Liver (tissue), 9 donors: ENCODE measurements around the gene HRH2. TPM values are rescaled to one million over a fixed set of nuclear protein-coding genes. Genes with fewer than 3 reads are reported as not detected.

ENCODE experiments used
- DNase-seq: peaks from one replicate; pipeline ENCODE4 v3.0.0-alpha.2; 2017; ENCODE audit warnings: low spot score
- H3K27ac ChIP-seq, 2 donors: one replicate each; pipeline ENCODE4 v1.7.0; 2013; ENCODE audit warnings: inconsistent platforms in 2 of 2, low read length in 2 of 2, control low read depth in 1 of 2, low read depth in 1 of 2, mild to moderate bottlenecking in 1 of 2
- H3K27me3 ChIP-seq, 4 donors: one replicate each; pipeline versions ENCODE4 v1.6.1 to v1.7.0; 2013; ENCODE audit warnings: low read length in 3 of 4, inconsistent platforms in 1 of 4, mild to moderate bottlenecking in 1 of 4, moderate library complexity in 1 of 4; ENCODE audit not compliant: control insufficient read depth in 4 of 4, insufficient read depth in 4 of 4
- H3K36me3 ChIP-seq, 4 donors: one replicate each; pipeline versions ENCODE4 v1.6.1 to v1.7.0; 2013; ENCODE audit warnings: low read length in 3 of 4, mild to moderate bottlenecking in 3 of 4, low read depth in 1 of 4, moderate library complexity in 1 of 4; ENCODE audit not compliant: control insufficient read depth in 4 of 4, insufficient read depth in 3 of 4
- H3K4me1 ChIP-seq, 4 donors: one replicate each; pipeline versions ENCODE4 v1.6.1 to v1.7.0; 2013; ENCODE audit warnings: low read length in 3 of 4, mild to moderate bottlenecking in 3 of 4, moderate library complexity in 1 of 4; ENCODE audit not compliant: control insufficient read depth in 4 of 4, insufficient read depth in 4 of 4
- H3K4me3 ChIP-seq, 3 donors: one replicate each; pipeline versions ENCODE4 v1.6.1 to v1.7.0; 2013; ENCODE audit warnings: low read length in 3 of 3, control low read depth in 1 of 3, low read depth in 1 of 3, mild to moderate bottlenecking in 1 of 3
- H3K9ac ChIP-seq, 2 donors: one replicate each; pipeline ENCODE4 v1.7.0; 2013; ENCODE audit warnings: low read length in 2 of 2, mild to moderate bottlenecking in 2 of 2, moderate library complexity in 2 of 2, control low read depth in 1 of 2, low read depth in 1 of 2
- H3K9me3 ChIP-seq, 4 donors: one replicate each; pipeline versions ENCODE4 v1.6.1 to v1.7.0; 2013; ENCODE audit warnings: low read length in 3 of 4; ENCODE audit not compliant: control insufficient read depth in 4 of 4
- ATF3 ChIP-seq: IDR thresholded peaks from 2 replicates; pipeline ENCODE4 v1.6.1; 2016; ENCODE audit warnings: antibody characterized with exemption
- CTCF ChIP-seq: fragments of 150-350 bp; IDR thresholded peaks from 2 replicates; pipeline ENCODE4 v1.5.1; 2017; ENCODE audit warnings: improper control_type of control experiment, low read depth, low read length; ENCODE audit not compliant: missing input control
- EGR1 ChIP-seq, 2 donors: IDR thresholded peaks; 2 replicates each; pipeline ENCODE4 v1.6.1; 2016 to 2018; ENCODE audit warnings: antibody characterized with exemption in 2 of 2, low read depth in 2 of 2
- FOXA1 ChIP-seq: IDR thresholded peaks from 2 replicates; pipeline ENCODE4 v1.6.1; 2016; ENCODE audit warnings: antibody characterized with exemption
- FOXA2 ChIP-seq: IDR thresholded peaks from 2 replicates; pipeline ENCODE4 v1.6.1; 2016; ENCODE audit warnings: antibody characterized with exemption
- HNF4A ChIP-seq, 2 donors: conservative IDR thresholded peaks; 2 replicates each; pipeline ENCODE4 v1.6.1; 2016; ENCODE audit warnings: antibody characterized with exemption in 2 of 2, mild to moderate bottlenecking in 2 of 2
- HNF4G ChIP-seq: IDR thresholded peaks from 2 replicates; pipeline ENCODE4 v1.6.1; 2016; ENCODE audit warnings: antibody characterized with exemption
- JUND ChIP-seq, 2 donors: IDR thresholded peaks; 2 replicates each; pipeline ENCODE4 v1.6.1; 2016; ENCODE audit warnings: antibody characterized with exemption in 2 of 2
- MAX ChIP-seq: IDR thresholded peaks from 2 replicates; pipeline ENCODE4 v1.6.1; 2016; ENCODE audit warnings: antibody characterized with exemption
- NR2F2 ChIP-seq: IDR thresholded peaks from 2 replicates; pipeline ENCODE4 v1.6.1; 2016; ENCODE audit warnings: antibody characterized with exemption
- REST ChIP-seq: IDR thresholded peaks from 2 replicates; pipeline ENCODE4 v1.6.1; 2016; ENCODE audit warnings: antibody characterized with exemption, mild to moderate bottlenecking
- RXRA ChIP-seq, 2 donors: IDR thresholded peaks; 2 replicates each; pipeline ENCODE4 v1.6.1; 2017 to 2018; ENCODE audit warnings: antibody characterized with exemption in 2 of 2, mild to moderate bottlenecking in 1 of 2
- TAF1 ChIP-seq: conservative IDR thresholded peaks from 2 replicates; pipeline ENCODE4 v1.6.1; 2016; ENCODE audit warnings: antibody characterized with exemption, mild to moderate bottlenecking
- YY1 ChIP-seq: IDR thresholded peaks from 2 replicates; pipeline ENCODE4 v1.6.1; 2016; ENCODE audit warnings: antibody characterized with exemption, mild to moderate bottlenecking
- ZBTB33 ChIP-seq: IDR thresholded peaks from 2 replicates; pipeline ENCODE4 v1.6.1; 2016; ENCODE audit warnings: antibody characterized with exemption
- WGBS: extraction: QIAGEN DNeasy Blood & Tissue Kit; methylation state at CpG from one replicate; pipeline ENCODE4 v1.1.7; 2013; 5-methylcytosine and 5-hydroxymethylcytosine counted together
- polyA plus RNA-seq, 2 donors: library from polyadenylated mRNA; stranded (reverse) in 1 of 2; unstranded in 1 of 2; fragments of 200-250 nt in 1 of 2; fragments of >200 nt in 1 of 2; fragmentation: Nextera tagmentation in 1 of 2; extraction: Ambion mirVana in 1 of 2; gene quantifications; one replicate each; pipeline versions ENCODE4 v1.2.1 to v1.2.3, GENCODE V29; 2013 to 2015
- total RNA-seq, 2 donors: library from RNA; depleted of rRNA; stranded (reverse); fragments of >200 nt; gene quantifications; one replicate each; pipeline ENCODE4 v1.2.3, GENCODE V29; 2014
- donor health status: healthy.
- donor health status: healthy.
- donor health status: healthy.
- donor health status: healthy.
- donor health status: healthy.

The HRH2 gene
- total and polyA plus RNA-seq, 4 donors: 0.44 to 2.6 (median 1.3) TPM

- H3K27ac ChIP-seq: no peak overlapping the region
- DNase-seq: no peak
- no peaks in the 10 kb centered on the region for H3K9me3 ChIP-seq
- WGBS: 85% methylated on average over 11 of the region's 11 CpGs
- no peaks in the 10 kb centered on the region for H3K36me3 ChIP-seq
- no peaks in the 10 kb centered on the region for H3K4me1 ChIP-seq
- H3K27me3 ChIP-seq: no peaks in the 10 kb centered on the region
- H3K9ac ChIP-seq: no peak overlapping the region
- TF ChIP-seq FOXA2 (no peak), FOXA1 (no peak)
- H3K4me3 ChIP-seq: no peak overlapping the region
Observed at GRCh38 chr5:175664723-175665122, 6.9 kb downstream of the HRH2 start.

GRCh38 chr5:175666216-175666615 is 8.3 kb downstream of the HRH2 start:
- Histone ChIP-seq H3K27me3 (no peaks in the 10 kb centered on the region), H3K27ac (no peak overlapping the region), H3K36me3 (no peaks in the 10 kb centered on the region), H3K9ac (no peak overlapping the region), H3K9me3 (no peaks in the 10 kb centered on the region), H3K4me1 (no peaks in the 10 kb centered on the region), H3K4me3 (no peak overlapping the region)
- TF ChIP-seq EGR1 (IDR thresholded peaks at IDR 0.05; ENCODE audit: low read depth in 2 of 2): no peak
- no peak for TF ChIP-seq REST
- no peak for TF ChIP-seq ZBTB33
- no peak for TF ChIP-seq NR2F2
- TF ChIP-seq FOXA2: no peak
- no peak for TF ChIP-seq RXRA (IDR thresholded peaks at IDR 0.05)
- no peak for TF ChIP-seq YY1
- no peak for TF ChIP-seq MAX
- TF ChIP-seq HNF4G: no peak
- no peak for TF ChIP-seq HNF4A (conservative IDR thresholded peaks at IDR 0.05)
- TF ChIP-seq CTCF: no peak
- no peak for TF ChIP-seq FOXA1
- TF ChIP-seq JUND (IDR thresholded peaks at IDR 0.05): no peak
- no peak for TF ChIP-seq TAF1
- TF ChIP-seq ATF3: no peak
- WGBS: 82% methylated on average over 6 of the region's 6 CpGs
- DNase-seq: no peak
